Activated naive CD8-positive, alpha-beta T cell treated with anti-CD3 and anti-CD28 coated beads, Interleukin-2, amount 10 ng/mL, durations not matched to agents 7 days and 5 days (primary cell): ENCODE results near the gene NID2. TPM values are rescaled to one million over a fixed set of nuclear protein-coding genes. Genes with fewer than 3 reads are reported as not detected.
A peak's percentile ranks its signal among the peaks of the same experiment; 100 is the strongest.

Experiments
- ATAC-seq: fragments of 150-1000 bp; cut with Tn5 transposase; one replicate; pipeline ENCODE4 v1.10.0; 2021; ENCODE audit warnings: low read depth, moderate library complexity
- POLR2A ChIA-PET: fragments of 350-600 bp; sonication (Branson Sonifier 250); formaldehyde crosslinking; loops from one replicate; lab custom pipeline; 2021; ENCODE audit warnings: antibody characterized with exemption; lab: Charles Lee
- DNase-seq: peaks from one replicate; pipeline ENCODE4 v3.0.0; 2021
- H3K27ac Mint-ChIP-seq: one replicate; pipeline ENCODE4 v1.8.0; 2022; ENCODE audit warnings: mild to moderate bottlenecking, mixed read lengths
- H3K27me3 Mint-ChIP-seq: one replicate; pipeline ENCODE4 v1.8.0; 2022; ENCODE audit warnings: mild to moderate bottlenecking, moderate library complexity, mixed read lengths
- H3K36me3 Mint-ChIP-seq: one replicate; pipeline ENCODE4 v1.8.0; 2021; ENCODE audit warnings: mild to moderate bottlenecking, mixed read lengths
- H3K4me1 Mint-ChIP-seq: one replicate; pipeline ENCODE4 v1.8.0; 2021; ENCODE audit warnings: mixed read lengths
- H3K4me3 Mint-ChIP-seq: one replicate; pipeline ENCODE4 v1.8.0; 2022; ENCODE audit warnings: mild to moderate bottlenecking, moderate library complexity, mixed read lengths
- H3K9me3 Mint-ChIP-seq: one replicate; pipeline ENCODE4 v1.8.0; 2021; ENCODE audit warnings: mixed read lengths
- total RNA-seq, 2 experiments: library from RNA; stranded (reverse); gene quantifications; one replicate each; pipeline ENCODE4 v1.2.3, GENCODE V29; 2021

NID2 gene
- total RNA-seq, 2 experiments from 2014 or later, result 0.20 to 0.36 TPM

DNA sequence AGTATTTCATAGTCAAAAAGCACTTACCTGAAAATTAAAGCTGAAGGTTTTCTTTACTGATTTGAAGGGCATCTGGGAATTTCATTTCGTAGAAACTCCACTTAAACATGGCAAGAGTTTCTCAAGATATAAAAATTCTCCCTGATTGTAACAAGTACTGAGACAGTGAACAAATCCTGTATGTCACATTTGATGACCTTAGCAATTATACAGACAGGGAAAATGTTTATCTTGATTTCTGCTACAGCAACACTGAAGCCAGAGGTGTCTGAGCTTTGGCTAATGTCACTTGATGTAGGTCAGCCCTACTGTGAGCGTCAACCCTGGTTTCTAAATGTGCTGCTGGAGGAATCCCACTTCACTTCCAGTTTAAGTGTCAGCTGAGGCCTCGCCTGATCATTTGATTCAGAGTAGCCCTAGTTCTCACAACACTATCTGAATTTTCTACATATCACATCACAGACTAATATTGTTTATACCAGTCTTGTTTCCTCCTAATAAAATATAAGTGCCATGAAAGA is 58.6 kb downstream of the NID2 start:
- Mint-ChIP-seq H3K4me1 (no peaks in the 10 kb centered on the region), H3K36me3 (peaks cover 40% of the 10 kb centered on the region), H3K27me3 (no peaks in the 10 kb centered on the region), H3K4me3 (no peak overlapping the region), H3K9me3 (no peaks in the 10 kb centered on the region), H3K27ac (no peak overlapping the region)
- POLR2A ChIA-PET, result interaction anchor here (0.8 kb wide), 1 partner anchor 166 kb away, joined by 4 read pairs; no protein-coding TSS in a partner anchor
- DNase-seq, result no peak
- no peak for ATAC-seq

- H3K36me3 Mint-ChIP-seq, result peaks cover 44% of the 10 kb centered on the region
Measured at GRCh38 chr14:52008136-52008535, 60.7 kb downstream of the NID2 start.

DNA sequence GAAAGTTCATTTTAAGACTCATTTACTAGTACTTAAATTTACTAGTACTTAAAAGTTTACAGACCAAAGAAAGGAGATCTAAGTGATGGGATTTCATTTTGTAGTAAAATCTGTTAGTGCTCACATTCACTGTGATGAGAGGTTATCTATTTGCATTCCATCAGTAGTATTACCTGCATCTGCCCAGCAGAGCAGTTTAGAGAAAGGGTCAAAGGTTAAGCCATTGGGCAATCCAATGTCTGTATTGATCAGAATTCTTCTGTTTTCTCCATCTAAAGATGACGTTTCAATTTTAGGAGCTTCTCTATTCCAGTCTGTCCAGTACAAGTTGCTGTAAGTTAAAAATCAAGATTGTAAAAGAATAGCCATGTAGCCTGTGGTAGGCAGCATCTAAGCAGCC is 61.2 kb downstream of the NID2 start:
- POLR2A ChIA-PET, result no interaction called here
- H3K4me3 Mint-ChIP-seq, result no peak overlapping the region
- no peaks in the 10 kb centered on the region for H3K4me1 Mint-ChIP-seq
- no peak overlapping the region for H3K27ac Mint-ChIP-seq
- H3K27me3 Mint-ChIP-seq, result no peaks in the 10 kb centered on the region
- peaks cover 45% of the 10 kb centered on the region for H3K36me3 Mint-ChIP-seq
- H3K9me3 Mint-ChIP-seq, result no peaks in the 10 kb centered on the region
- ATAC-seq, result no peak
- no peak for DNase-seq

More at GRCh38 chr14:52008136-52008535, 60.7 kb downstream of the NID2 start:
- DNase-seq (no peak), ATAC-seq (no peak)
- Mint-ChIP-seq H3K9me3 (no peaks in the 10 kb centered on the region), H3K4me3 (no peak overlapping the region), H3K27me3 (no peaks in the 10 kb centered on the region), H3K27ac (no peak overlapping the region), H3K4me1 (no peaks in the 10 kb centered on the region)
- POLR2A ChIA-PET, result no interaction called here

DNA sequence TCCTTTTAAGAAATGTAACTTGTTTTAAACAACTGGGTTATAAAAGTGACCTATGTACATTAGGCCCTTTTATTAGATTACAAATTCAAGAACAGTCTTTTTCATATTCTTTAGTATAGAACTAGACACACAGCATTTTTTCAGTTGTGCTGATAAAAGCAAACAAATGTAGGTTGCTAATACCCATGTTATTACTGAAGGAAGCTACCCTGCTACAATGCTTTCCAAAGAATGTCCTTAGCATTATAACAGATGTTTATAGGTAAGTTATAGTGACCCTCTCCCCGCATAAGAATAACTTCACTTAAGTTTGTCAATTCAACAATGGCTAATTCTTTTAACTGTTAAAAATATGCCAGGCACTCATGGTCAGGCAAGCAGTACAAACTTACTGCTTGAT is 61.6 kb downstream of the NID2 start:
- Mint-ChIP-seq H3K27ac (no peak overlapping the region), H3K36me3 (peaks cover 46% of the 10 kb centered on the region), H3K4me3 (no peak overlapping the region), H3K27me3 (no peaks in the 10 kb centered on the region), H3K9me3 (no peaks in the 10 kb centered on the region), H3K4me1 (no peaks in the 10 kb centered on the region)
- no peak for DNase-seq
- POLR2A ChIA-PET, result no interaction called here
- ATAC-seq, result no peak

DNA sequence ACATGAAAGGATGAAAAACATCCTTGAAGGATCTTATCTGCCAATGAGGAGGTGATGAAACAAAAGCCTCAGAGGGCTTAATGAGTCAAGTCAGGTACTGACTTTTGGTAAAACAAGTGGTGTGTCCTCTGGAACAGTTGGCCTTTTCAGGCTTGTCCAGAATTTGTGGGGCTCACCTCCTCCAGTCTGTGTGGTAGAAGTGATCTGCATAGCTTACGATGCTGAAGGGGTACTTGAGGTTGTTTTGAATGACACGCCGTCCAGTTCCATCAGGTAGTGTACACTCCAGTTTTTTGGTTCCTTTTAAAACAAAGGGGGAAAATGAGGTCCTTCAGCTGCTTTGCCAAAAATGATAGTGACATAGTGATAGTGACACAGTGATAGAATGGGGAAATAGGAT is 62.5 kb downstream of the NID2 start:
- POLR2A ChIA-PET, result no interaction called here
- no peak overlapping the region for H3K27ac Mint-ChIP-seq
- no peaks in the 10 kb centered on the region for H3K9me3 Mint-ChIP-seq
- H3K4me3 Mint-ChIP-seq, result no peak overlapping the region
- no peak for DNase-seq
- ATAC-seq, result no peak
- no peaks in the 10 kb centered on the region for H3K4me1 Mint-ChIP-seq
- peaks cover 42% of the 10 kb centered on the region for H3K36me3 Mint-ChIP-seq
- no peaks in the 10 kb centered on the region for H3K27me3 Mint-ChIP-seq

GRCh38 chr14:52005625-52006024 is 63.2 kb downstream of the NID2 start:
- DNase-seq (no peak), ATAC-seq (no peak)
- no peak overlapping the region for H3K4me3 Mint-ChIP-seq
- H3K27ac Mint-ChIP-seq, result no peak overlapping the region
- H3K9me3 Mint-ChIP-seq, result no peaks in the 10 kb centered on the region
- POLR2A ChIA-PET, result interaction anchor here (0.6 kb wide), 1 partner anchor 125 kb away, joined by 3 read pairs; no protein-coding TSS in a partner anchor
- H3K36me3 Mint-ChIP-seq, result peaks cover 36% of the 10 kb centered on the region
- no peaks in the 10 kb centered on the region for H3K4me1 Mint-ChIP-seq
- H3K27me3 Mint-ChIP-seq, result no peaks in the 10 kb centered on the region

- Mint-ChIP-seq H3K27ac (no peak overlapping the region), H3K9me3 (no peaks in the 10 kb centered on the region), H3K36me3 (peaks cover 29% of the 10 kb centered on the region), H3K27me3 (no peaks in the 10 kb centered on the region), H3K4me1 (no peaks in the 10 kb centered on the region), H3K4me3 (no peak overlapping the region)
- DNase-seq (no peak), ATAC-seq (no peak)
- POLR2A ChIA-PET, result no interaction called here
Measured at GRCh38 chr14:52003324-52003723, 65.5 kb downstream of the NID2 start.

DNA sequence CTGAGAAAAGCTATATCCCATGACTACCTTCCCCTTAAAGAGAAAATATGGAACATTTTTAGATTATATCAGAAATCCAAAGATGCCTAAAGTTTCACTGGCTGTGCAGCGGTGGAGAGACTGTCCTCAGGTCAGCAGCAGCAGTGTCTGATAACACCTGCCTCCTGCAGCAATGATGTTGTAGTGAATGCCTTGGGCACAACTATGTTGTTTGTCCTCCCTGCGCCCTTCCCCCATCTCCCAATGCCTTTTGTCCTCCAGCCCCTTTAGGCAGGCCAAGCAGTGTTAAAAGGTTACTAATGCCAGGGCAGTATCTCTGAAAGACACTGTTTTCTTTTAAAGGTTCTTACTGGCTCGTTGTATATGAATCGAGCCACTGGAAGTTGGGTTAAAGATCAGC is 66.3 kb downstream of the NID2 start:
- peaks cover 25% of the 10 kb centered on the region for H3K36me3 Mint-ChIP-seq
- H3K4me1 Mint-ChIP-seq, result no peaks in the 10 kb centered on the region
- H3K9me3 Mint-ChIP-seq, result no peaks in the 10 kb centered on the region
- ATAC-seq (no peak), DNase-seq (no peak)
- H3K27me3 Mint-ChIP-seq, result no peaks in the 10 kb centered on the region
- H3K27ac Mint-ChIP-seq, result no peak overlapping the region
- H3K4me3 Mint-ChIP-seq, result no peak overlapping the region
- POLR2A ChIA-PET, result no interaction called here

- Mint-ChIP-seq H3K27me3 (no peaks in the 10 kb centered on the region), H3K4me3 (no peak overlapping the region), H3K36me3 (peaks cover 23% of the 10 kb centered on the region), H3K4me1 (peaks cover 3% of the 10 kb centered on the region), H3K27ac (no peak overlapping the region), H3K9me3 (no peaks in the 10 kb centered on the region)
- ATAC-seq (no peak), DNase-seq (no peak)
- POLR2A ChIA-PET, result no interaction called here
Measured at GRCh38 chr14:52000696-52001095, 68.2 kb downstream of the NID2 start.

GRCh38 chr14:52000019-52000582 is 68.8 kb downstream of the NID2 start:
- Mint-ChIP-seq H3K27ac (no peak overlapping the region), H3K27me3 (no peaks in the 10 kb centered on the region), H3K4me1 (peaks cover 5% of the 10 kb centered on the region), H3K9me3 (no peaks in the 10 kb centered on the region), H3K36me3 (peaks cover 18% of the 10 kb centered on the region), H3K4me3 (no peak overlapping the region)
- POLR2A ChIA-PET, result no interaction called here
- no peak for DNase-seq
- ATAC-seq, result no peak

DNA sequence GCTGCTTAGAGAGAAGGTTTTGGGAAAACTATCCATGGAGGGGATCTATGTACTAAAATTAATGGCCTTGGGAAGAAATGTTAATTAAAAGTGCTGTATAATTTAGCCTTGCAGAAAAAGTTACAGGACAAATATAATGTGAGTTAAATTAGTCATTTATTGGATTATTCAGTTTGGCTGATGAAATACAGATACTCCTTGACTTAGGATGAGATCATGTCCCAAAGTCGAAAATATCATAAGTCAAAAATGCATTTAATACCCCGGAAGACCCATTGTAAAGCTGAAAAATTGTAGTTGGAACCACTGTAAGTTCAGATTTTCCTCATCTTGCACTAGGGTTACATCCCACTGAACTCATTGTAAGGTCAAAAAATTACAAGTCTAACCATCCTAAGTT is 69.8 kb downstream of the NID2 start:
- Mint-ChIP-seq H3K36me3 (peaks cover 19% of the 10 kb centered on the region), H3K27ac (no peak overlapping the region), H3K9me3 (no peaks in the 10 kb centered on the region), H3K27me3 (no peaks in the 10 kb centered on the region), H3K4me3 (no peak overlapping the region), H3K4me1 (peaks cover 8% of the 10 kb centered on the region)
- DNase-seq, result no peak
- no peak for ATAC-seq
- POLR2A ChIA-PET, result no interaction called here

GRCh38 chr14:51998348-51998747 is 70.5 kb downstream of the NID2 start:
- H3K27me3 Mint-ChIP-seq, result no peaks in the 10 kb centered on the region
- peaks cover 13% of the 10 kb centered on the region for H3K4me1 Mint-ChIP-seq
- peaks cover 21% of the 10 kb centered on the region for H3K36me3 Mint-ChIP-seq
- POLR2A ChIA-PET, result no interaction called here
- H3K4me3 Mint-ChIP-seq, result no peak overlapping the region
- H3K9me3 Mint-ChIP-seq, result no peaks in the 10 kb centered on the region
- DNase-seq (no peak), ATAC-seq (no peak)
- H3K27ac Mint-ChIP-seq, result no peak overlapping the region

DNA sequence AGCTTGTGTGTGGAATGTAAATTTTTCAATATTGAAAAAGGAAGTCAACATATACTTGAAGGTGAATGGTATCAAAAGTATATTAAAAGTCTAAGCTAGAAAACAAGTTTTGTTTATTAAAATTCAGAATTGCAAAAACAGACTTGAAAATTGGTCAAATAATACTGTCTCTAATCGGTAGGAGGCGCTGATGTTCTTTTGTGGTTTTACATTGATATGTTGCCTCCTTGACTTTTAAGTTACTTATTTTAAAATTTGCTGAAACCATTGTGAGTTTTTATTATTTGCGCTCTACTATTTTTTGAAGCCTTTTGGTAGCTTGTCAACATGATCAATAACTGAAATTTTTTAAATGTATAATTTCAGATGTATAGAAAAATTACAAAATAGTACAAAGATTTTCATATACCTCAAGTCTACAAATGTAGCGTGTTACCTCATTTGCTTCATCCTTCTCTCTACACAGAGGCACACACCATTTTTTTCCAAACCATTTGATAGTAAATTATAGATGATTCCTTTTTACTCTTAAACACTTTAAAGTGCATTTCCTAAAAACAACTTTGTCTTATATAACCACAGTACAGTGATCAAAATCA is 72.6 kb downstream of the NID2 start:
- Mint-ChIP-seq H3K9me3 (no peaks in the 10 kb centered on the region), H3K36me3 (peaks cover 16% of the 10 kb centered on the region), H3K4me1 (peaks cover 17% of the 10 kb centered on the region), H3K4me3 (no peak overlapping the region), H3K27ac (no peak overlapping the region), H3K27me3 (no peaks in the 10 kb centered on the region)
- DNase-seq (no peak), ATAC-seq (no peak)
- POLR2A ChIA-PET, result interaction anchor here (0.6 kb wide), 1 partner anchor 585 kb away, joined by 3 read pairs; no protein-coding TSS in a partner anchor

GRCh38 chr14:51993285-51993920 is 75.5 kb downstream of the NID2 start:
- POLR2A ChIA-PET, result no interaction called here
- Mint-ChIP-seq H3K4me3 (no peak overlapping the region), H3K27me3 (no peaks in the 10 kb centered on the region), H3K36me3 (peaks cover 13% of the 10 kb centered on the region), H3K9me3 (no peaks in the 10 kb centered on the region), H3K4me1 (peaks cover 30% of the 10 kb centered on the region), H3K27ac (peak overlapping the region; percentile 30)
- DNase-seq, result no peak
- no peak for ATAC-seq
